ENCODE measurements around the gene SPAG17.

Gene SPAG17

DNA sequence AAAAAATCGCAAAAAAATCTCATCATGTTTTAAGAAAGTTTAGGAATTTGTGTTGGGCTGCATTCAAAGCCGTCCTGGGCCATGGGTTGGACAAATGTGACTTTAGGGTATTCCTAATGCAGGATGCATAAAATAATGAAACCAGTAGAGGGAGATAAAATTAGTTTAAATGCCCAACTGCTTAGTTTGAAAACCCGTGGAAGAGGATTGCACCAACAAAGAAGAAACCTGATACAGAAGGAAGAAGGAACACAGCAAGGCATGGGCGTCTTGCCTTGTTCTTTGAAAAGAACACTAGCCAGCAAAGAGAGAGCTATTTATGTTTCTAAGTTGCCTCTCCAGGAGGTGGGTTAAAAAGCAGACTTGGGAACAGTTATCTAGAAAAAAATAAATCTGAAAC is 217.6 kb downstream of the SPAG17 start:
- Histone ChIP-seq H3K4me3 (ENCODE audit: low read depth, low read length) (no peak overlapping the region), H3K9me3 (ENCODE audit: severe bottlenecking) (no peaks in the 10 kb centered on the region), H3K27me3 (ENCODE audit: insufficient read depth, low read depth, severe bottlenecking) (no peaks in the 10 kb centered on the region), H3K27ac (no peak overlapping the region), H3K36me3 (peaks cover 3% of the 10 kb centered on the region; the same call in 1 of the 2 replicates)
- no peak for DNase-seq
- TF ChIP-seq, protein P1, sequence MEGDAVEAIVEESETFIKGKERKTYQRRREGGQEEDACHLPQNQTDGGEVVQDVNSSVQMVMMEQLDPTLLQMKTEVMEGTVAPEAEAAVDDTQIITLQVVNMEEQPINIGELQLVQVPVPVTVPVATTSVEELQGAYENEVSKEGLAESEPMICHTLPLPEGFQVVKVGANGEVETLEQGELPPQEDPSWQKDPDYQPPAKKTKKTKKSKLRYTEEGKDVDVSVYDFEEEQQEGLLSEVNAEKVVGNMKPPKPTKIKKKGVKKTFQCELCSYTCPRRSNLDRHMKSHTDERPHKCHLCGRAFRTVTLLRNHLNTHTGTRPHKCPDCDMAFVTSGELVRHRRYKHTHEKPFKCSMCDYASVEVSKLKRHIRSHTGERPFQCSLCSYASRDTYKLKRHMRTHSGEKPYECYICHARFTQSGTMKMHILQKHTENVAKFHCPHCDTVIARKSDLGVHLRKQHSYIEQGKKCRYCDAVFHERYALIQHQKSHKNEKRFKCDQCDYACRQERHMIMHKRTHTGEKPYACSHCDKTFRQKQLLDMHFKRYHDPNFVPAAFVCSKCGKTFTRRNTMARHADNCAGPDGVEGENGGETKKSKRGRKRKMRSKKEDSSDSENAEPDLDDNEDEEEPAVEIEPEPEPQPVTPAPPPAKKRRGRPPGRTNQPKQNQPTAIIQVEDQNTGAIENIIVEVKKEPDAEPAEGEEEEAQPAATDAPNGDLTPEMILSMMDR (IDR thresholded peaks at IDR 0.05; ENCODE audit: low read depth, low read length): no peak

DNA sequence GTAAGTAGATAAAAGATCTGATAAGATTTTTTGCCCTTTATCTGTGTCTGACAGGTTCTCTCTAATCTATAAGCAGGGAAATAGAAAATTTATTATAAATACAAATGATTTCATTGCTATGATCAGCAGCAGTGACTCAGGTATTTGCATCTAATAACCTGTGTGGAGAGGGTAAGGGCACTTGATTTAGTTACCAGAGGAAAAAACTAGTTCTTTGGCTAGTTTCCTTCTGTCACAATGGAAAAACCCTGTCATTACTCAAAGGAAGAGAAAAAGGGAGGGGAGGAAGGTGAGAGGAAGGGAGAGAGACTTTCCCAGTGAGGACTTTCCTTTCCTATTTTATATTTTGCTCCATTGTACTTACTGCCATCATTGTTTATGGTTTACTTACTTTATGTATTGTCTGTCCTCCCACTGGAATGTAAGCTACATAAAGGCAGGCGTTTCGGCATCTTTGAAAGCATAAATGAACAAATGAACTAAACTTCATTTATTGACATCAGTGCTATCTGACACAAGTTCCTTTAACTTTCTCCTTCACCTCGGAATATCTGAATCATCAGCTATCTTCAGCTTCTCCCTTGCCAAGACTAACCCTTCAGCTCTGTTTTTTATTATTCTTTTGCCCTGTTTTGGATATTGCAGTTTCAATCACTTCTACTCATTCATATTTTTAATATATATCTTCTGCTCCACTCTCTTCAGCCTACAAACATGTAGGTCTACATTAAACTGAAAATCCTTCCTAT is 220.6 kb downstream of the SPAG17 start:
- TF ChIP-seq, protein P1 (IDR thresholded peaks at IDR 0.05; ENCODE audit: low read depth, low read length): no peak
- Histone ChIP-seq H3K36me3 (peaks cover 8% of the 10 kb centered on the region), H3K27me3 (ENCODE audit: insufficient read depth, low read depth, severe bottlenecking) (no peaks in the 10 kb centered on the region), H3K4me3 (ENCODE audit: low read depth, low read length) (no peak overlapping the region), H3K27ac (no peak overlapping the region), H3K9me3 (ENCODE audit: severe bottlenecking) (no peaks in the 10 kb centered on the region)
- DNase-seq: no peak

DNA sequence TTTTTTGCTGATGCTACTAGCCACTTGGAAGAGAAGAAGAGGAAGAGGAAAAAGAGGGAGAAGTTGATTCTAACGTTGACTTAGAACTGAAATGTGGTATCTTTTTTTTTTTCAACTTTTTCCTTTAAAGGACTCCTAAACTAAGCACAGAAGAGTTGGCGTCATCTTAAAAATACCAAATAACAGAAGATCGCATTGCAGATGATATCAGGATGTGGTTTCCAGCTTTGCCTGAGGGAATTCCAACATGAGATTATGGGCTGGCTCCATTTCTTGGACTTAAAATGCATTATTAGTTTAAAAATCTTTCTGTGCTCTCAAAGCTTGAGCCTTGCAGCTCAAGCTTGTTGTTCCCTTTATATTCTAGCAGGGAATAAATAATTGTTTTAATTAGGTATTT is 225.7 kb downstream of the SPAG17 start:
- Histone ChIP-seq H3K27me3 (ENCODE audit: insufficient read depth, low read depth, severe bottlenecking) (no peaks in the 10 kb centered on the region), H3K9me3 (ENCODE audit: severe bottlenecking) (no peaks in the 10 kb centered on the region), H3K4me3 (ENCODE audit: low read depth, low read length) (no peak overlapping the region), H3K36me3 (peaks cover 43% of the 10 kb centered on the region), H3K27ac (no peak overlapping the region)
- no peak for DNase-seq
- TF ChIP-seq, protein P1 (IDR thresholded peaks at IDR 0.05; ENCODE audit: low read depth, low read length): no peak

DNA sequence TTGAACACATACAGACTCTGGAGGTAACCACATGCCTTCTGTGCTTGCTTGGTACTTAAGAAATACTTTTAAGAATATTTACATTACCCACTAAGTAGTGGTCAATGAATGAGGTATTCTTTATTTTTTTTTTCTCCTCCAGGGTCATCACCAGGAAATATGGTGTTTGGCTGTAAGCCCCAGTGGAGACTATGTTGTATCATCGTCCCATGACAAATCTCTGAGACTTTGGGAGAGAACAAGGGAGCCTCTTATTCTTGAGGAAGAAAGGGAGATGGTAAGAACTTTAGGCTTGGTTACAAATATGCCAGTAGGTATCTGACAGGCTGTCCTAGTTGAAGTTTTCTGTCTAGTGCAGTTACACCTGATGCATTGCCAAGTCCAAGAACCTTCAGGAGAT is 232.6 kb downstream of the SPAG17 start:
- H3K27ac ChIP-seq: no peak overlapping the region
- peaks cover 63% of the 10 kb centered on the region for H3K36me3 ChIP-seq
- no peaks in the 10 kb centered on the region for H3K27me3 ChIP-seq (ENCODE audit: insufficient read depth, low read depth, severe bottlenecking)
- DNase-seq: no peak
- H3K9me3 ChIP-seq (ENCODE audit: severe bottlenecking): no peaks in the 10 kb centered on the region
- H3K4me3 ChIP-seq (ENCODE audit: low read depth, low read length): no peak overlapping the region
- TF ChIP-seq, protein P1 (IDR thresholded peaks at IDR 0.05; ENCODE audit: low read depth, low read length): no peak

DNA sequence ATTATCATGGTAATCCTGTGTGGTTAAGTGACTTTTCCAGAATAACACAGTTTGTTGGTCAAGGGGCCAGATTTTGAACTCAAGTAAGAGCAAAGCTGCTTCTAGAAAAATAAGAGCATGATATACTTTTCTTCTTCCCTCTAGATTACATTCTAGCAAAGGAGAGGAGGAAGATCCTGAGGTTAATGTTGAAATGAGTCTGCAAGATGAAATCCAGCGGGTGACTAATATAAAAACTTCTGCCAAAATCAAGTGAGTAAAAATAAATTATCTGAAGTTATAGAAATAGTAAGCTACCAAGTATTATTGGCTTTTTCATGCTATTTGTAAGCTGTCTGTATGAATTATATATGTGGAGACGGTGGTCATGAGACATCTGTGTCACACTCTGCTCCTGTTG is 242.7 kb downstream of the SPAG17 start:
- Histone ChIP-seq H3K4me3 (ENCODE audit: low read depth, low read length) (no peak overlapping the region), H3K36me3 (peaks cover 80% of the 10 kb centered on the region), H3K9me3 (ENCODE audit: severe bottlenecking) (no peaks in the 10 kb centered on the region), H3K27ac (no peak overlapping the region), H3K27me3 (ENCODE audit: insufficient read depth, low read depth, severe bottlenecking) (no peaks in the 10 kb centered on the region)
- DNase-seq: no peak
- TF ChIP-seq, protein P1 (IDR thresholded peaks at IDR 0.05; ENCODE audit: low read depth, low read length): no peak

DNA sequence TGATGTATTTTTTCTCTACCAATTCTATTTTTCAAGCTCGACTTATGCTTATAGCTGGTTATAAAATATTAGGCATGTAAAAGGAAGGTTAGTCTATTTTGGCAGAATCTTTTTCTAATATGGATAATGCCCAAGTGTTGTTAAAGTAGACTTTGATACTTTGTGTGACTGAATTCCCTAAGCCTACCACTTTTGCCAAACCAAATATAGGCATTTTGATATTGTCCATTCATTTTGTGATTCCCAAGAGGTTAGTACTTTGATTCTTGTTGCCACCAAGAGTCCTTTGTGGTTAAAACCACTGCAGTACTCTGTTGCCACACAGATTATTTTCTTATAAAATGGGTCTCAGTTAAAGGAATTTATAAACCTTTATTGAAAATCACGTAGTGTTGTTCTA is 251.3 kb downstream of the SPAG17 start:
- no peak overlapping the region for H3K4me3 ChIP-seq (ENCODE audit: low read depth, low read length)
- no peak overlapping the region for H3K27ac ChIP-seq
- no peak for DNase-seq
- no peaks in the 10 kb centered on the region for H3K9me3 ChIP-seq (ENCODE audit: severe bottlenecking)
- TF ChIP-seq, protein P1 (IDR thresholded peaks at IDR 0.05; ENCODE audit: low read depth, low read length): no peak
- peaks cover 26% of the 10 kb centered on the region for H3K36me3 ChIP-seq
- no peaks in the 10 kb centered on the region for H3K27me3 ChIP-seq (ENCODE audit: insufficient read depth, low read depth, severe bottlenecking)
